ENCODE measurements around the gene HACD1.

GRCh38 chr10:17665747-17666146 lies 48.6 kb upstream of the HACD1 start:
- no peak for TF ChIP-seq CTCF (IDR thresholded peaks at IDR 0.05; ENCODE audit: low read length)
- TF ChIP-seq EZH2 (IDR thresholded peaks at IDR 0.05; ENCODE audit: borderline replicate concordance, low read length): no peak

Measured in OCI-LY1 (cell line).